ENCODE measurements around the gene PRKCB.

PRKCB gene

DNA sequence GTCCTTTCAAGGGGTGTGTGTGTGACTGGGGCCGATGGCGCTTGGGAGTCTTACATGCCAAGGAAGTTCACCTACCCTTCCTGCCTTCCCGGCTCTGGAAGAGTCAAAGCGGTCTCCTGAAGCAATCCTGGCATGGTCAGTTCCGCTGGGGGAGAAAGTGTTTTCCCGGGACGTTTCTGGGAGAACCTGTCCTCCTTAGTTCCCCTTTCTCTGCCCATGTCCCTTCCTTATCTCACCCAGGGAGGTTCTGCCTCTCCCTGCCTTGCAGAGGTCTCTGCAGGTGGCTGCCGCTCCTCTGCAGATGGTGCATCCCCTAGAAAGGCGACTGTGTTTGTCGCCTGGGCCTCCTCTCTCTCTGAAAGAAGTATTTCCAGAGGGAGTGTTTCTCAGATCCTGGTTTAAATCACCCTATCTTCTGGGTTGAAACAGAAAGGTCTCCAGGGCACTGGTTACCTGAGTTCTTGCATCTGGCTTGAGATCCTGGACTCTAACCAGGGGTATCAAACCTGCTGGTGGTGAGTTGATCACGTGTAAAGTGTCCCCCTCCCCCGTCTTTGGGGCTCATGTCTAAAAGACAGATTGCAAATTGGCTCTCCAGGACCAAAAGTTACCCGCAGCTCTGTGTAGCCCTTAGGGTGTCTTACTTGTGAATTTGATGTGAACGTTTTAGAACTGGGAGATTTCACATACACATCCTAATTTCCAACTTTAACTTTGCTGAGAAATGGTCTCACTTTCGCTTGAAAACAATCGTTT is 1.9 kb downstream of the PRKCB start:
- no peaks in the 10 kb centered on the region for H3K36me3 ChIP-seq (ENCODE audit: control insufficient read depth, insufficient read depth, low read length)
- H3K4me1 ChIP-seq (ENCODE audit: control insufficient read depth, insufficient read depth, low read length): peaks cover 4% of the 10 kb centered on the region
- H3K27me3 ChIP-seq (ENCODE audit: control insufficient read depth, insufficient read depth, low read length): peaks cover 33% of the 10 kb centered on the region
- H3K4me3 ChIP-seq (ENCODE audit: low read length): no peak overlapping the region
- no peak overlapping the region for H3K9ac ChIP-seq (ENCODE audit: low read length)
- no peaks in the 10 kb centered on the region for H3K9me3 ChIP-seq (ENCODE audit: control insufficient read depth, low read length)

DNA sequence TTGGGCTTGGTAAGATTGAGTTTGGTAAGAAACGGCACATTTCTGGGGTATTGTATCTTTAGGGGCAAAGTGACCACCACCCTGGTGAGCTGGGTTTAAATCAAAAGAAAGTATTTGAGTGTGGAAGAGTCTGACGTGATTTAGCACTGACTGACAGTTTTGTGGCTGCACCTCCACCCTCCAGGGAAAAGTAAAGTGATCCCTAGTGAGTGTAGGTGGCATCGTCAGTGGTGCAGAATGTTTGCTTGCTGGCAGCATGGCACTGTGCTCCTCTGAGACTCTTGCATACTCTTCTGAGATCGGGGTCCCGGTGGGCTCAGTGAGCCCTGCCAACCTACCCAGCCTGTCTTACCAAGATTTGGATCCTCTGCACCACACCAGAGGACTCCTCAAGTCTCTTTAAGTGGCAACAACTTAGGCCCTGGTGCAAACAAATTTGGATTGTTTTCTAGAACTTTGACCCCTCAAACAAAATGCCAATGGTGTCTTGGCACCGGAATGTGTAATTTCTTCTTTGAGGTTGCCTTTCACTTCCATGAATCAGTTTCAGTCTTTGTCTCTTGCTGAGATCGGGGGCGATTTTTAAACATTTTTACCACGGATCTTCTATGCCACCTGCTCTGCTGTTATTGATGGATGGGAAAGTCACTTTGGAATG is 2.8 kb downstream of the PRKCB start:
- Histone ChIP-seq H3K4me3 (ENCODE audit: low read length) (no peak overlapping the region), H3K9me3 (ENCODE audit: control insufficient read depth, low read length) (no peaks in the 10 kb centered on the region), H3K36me3 (ENCODE audit: control insufficient read depth, insufficient read depth, low read length) (no peaks in the 10 kb centered on the region), H3K4me1 (ENCODE audit: control insufficient read depth, insufficient read depth, low read length) (peaks cover 4% of the 10 kb centered on the region), H3K9ac (ENCODE audit: low read length) (no peak overlapping the region), H3K27me3 (ENCODE audit: control insufficient read depth, insufficient read depth, low read length) (peaks cover 33% of the 10 kb centered on the region)

DNA sequence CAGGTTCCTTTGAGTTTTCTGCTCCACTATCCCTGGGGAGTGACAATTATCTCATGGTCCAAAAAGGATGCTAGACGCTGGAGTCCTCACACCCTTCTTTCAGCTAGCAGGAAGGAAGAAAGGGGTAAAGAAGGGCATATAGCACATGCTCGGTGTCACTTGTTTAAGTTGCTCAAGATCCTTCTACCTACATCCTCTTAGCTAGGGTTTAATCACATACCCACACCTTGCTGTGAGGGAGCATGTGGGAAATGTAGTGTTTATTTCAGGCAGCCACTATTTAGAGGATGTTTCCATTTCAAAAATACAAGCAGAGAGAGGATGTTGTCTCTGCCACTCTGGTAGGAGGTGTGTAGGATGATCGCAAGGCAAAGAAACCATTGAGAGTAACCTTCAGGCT is 4.5 kb downstream of the PRKCB start:
- no peak overlapping the region for H3K9ac ChIP-seq (ENCODE audit: low read length)
- H3K27me3 ChIP-seq (ENCODE audit: control insufficient read depth, insufficient read depth, low read length): peaks cover 26% of the 10 kb centered on the region

DNA sequence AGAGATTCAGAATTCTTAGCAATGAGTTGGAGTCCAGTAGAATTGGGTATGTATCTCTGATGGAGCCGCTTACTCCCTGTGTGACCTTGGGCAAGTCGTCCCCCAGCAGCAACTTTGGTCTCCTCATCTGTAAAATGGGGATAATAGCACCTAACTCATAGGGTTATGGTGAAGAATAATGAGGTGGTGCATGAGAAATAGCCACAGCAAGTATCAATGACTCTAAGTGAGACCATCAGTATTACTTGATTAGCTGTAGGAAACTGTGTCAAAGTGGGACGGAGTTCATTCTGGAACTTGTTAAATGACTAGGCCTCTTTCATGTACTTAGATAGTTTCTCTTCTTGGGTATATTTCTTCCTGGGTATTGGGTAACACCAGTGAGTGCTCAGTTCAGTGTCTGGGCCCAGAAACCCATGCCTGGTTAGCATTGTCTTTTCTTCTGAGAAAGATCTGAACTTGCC is 6.4 kb downstream of the PRKCB start:
- H3K27me3 ChIP-seq (ENCODE audit: control insufficient read depth, insufficient read depth, low read length): peaks cover 16% of the 10 kb centered on the region
- H3K9ac ChIP-seq (ENCODE audit: low read length): no peak overlapping the region
- H3K4me3 ChIP-seq (ENCODE audit: low read length): no peak overlapping the region
- no peaks in the 10 kb centered on the region for H3K4me1 ChIP-seq (ENCODE audit: control insufficient read depth, insufficient read depth, low read length)
- H3K36me3 ChIP-seq (ENCODE audit: control insufficient read depth, insufficient read depth, low read length): no peaks in the 10 kb centered on the region
- H3K9me3 ChIP-seq (ENCODE audit: control insufficient read depth, low read length): no peaks in the 10 kb centered on the region

More for the DNA sequence above, 4.5 kb downstream of the PRKCB start:
- Histone ChIP-seq H3K4me1 (ENCODE audit: control insufficient read depth, insufficient read depth, low read length) (peaks cover 3% of the 10 kb centered on the region), H3K4me3 (ENCODE audit: low read length) (no peak overlapping the region), H3K9me3 (ENCODE audit: control insufficient read depth, low read length) (no peaks in the 10 kb centered on the region), H3K36me3 (ENCODE audit: control insufficient read depth, insufficient read depth, low read length) (no peaks in the 10 kb centered on the region)

DNA sequence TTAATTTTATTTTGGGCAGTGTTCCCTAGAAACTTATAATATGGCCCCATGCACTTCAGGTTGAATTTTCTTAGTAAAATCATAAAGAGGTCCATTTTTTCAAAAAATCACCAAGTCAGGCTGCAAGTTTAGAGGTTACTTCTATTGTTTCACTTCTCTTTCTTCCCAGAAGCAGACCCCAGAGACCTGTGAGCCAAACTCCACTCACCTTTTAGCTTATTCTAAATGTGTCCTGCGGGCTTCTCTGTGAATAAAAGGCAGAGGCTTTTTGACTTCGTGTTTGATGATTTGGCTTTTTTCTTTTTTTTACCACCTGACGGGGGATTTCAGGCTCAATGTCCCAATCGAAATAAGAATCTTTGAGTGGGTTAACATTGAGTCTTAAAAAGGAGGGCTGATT is 7.4 kb downstream of the PRKCB start:
- Histone ChIP-seq H3K27me3 (ENCODE audit: control insufficient read depth, insufficient read depth, low read length) (peaks cover 6% of the 10 kb centered on the region), H3K9ac (ENCODE audit: low read length) (no peak overlapping the region)

DNA sequence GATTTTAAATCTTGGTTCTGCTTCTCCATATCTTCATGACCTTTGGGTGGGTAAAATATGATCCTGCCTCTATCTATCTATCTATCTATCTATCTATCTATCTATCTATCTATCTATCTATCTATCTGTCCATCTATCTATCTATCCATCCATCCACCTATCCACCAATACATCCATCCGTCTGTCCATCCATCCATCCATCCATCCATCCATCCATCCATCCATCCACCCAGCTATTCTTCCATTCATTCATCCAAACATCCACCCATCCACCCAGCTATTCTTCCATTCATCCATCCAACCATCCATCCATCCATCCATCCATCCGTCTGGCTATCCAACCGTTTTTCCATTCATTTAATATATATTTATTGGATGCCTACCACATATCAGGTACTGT is 11.5 kb downstream of the PRKCB start:
- H3K9ac ChIP-seq (ENCODE audit: low read length): no peak overlapping the region
- H3K4me3 ChIP-seq (ENCODE audit: low read length): no peak overlapping the region
- H3K4me1 ChIP-seq (ENCODE audit: control insufficient read depth, insufficient read depth, low read length): no peaks in the 10 kb centered on the region
- no peaks in the 10 kb centered on the region for H3K36me3 ChIP-seq (ENCODE audit: control insufficient read depth, insufficient read depth, low read length)
- no peaks in the 10 kb centered on the region for H3K9me3 ChIP-seq (ENCODE audit: control insufficient read depth, low read length)
- no peaks in the 10 kb centered on the region for H3K27me3 ChIP-seq (ENCODE audit: control insufficient read depth, insufficient read depth, low read length)

More for the DNA sequence above, 7.4 kb downstream of the PRKCB start:
- Histone ChIP-seq H3K9me3 (ENCODE audit: control insufficient read depth, low read length) (no peaks in the 10 kb centered on the region), H3K4me1 (ENCODE audit: control insufficient read depth, insufficient read depth, low read length) (no peaks in the 10 kb centered on the region), H3K36me3 (ENCODE audit: control insufficient read depth, insufficient read depth, low read length) (no peaks in the 10 kb centered on the region), H3K4me3 (ENCODE audit: low read length) (no peak overlapping the region)

DNA sequence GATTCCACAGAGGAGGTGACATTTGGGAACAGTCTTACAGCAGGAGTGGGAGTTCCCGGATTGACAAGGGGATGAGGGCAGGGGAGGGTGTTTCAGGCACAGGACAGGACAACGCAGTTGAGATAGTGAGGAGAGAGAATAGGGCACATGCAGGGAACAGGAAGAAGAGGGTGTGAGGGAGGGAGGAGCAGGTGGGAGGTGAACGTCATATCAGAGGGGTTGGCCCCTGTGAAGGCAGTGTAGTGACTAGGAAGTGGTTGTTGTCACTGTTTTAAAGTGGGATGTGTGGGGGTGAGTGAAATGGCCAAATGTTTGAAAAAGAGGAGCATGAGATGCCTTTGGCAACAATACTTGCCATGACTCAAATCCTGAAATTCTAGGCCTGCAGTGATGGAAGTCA is 12.2 kb downstream of the PRKCB start:
- no peaks in the 10 kb centered on the region for H3K27me3 ChIP-seq (ENCODE audit: control insufficient read depth, insufficient read depth, low read length)
- H3K36me3 ChIP-seq (ENCODE audit: control insufficient read depth, insufficient read depth, low read length): no peaks in the 10 kb centered on the region
- H3K9ac ChIP-seq (ENCODE audit: low read length): no peak overlapping the region
- no peaks in the 10 kb centered on the region for H3K9me3 ChIP-seq (ENCODE audit: control insufficient read depth, low read length)
- no peak overlapping the region for H3K4me3 ChIP-seq (ENCODE audit: low read length)
- no peaks in the 10 kb centered on the region for H3K4me1 ChIP-seq (ENCODE audit: control insufficient read depth, insufficient read depth, low read length)

DNA sequence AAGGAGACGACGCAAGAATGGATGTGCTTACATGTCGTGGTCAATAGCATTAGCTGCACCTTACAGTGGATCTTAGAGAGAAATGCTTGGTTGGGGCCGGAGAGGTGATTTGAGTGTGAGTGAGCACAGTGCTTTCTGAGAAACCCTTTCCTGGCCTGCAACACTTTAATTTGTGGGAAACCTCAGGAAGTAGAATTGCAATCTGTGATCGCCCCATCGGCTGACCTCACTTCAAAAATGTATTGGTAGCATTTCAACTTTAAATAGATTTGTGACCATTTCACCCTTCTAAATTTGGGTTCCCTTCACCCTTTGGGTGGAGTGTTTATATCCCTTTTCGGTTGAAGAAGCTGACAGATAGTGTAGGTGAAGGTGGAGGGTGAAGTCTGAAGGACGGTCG is 13.2 kb downstream of the PRKCB start:
- no peaks in the 10 kb centered on the region for H3K36me3 ChIP-seq (ENCODE audit: control insufficient read depth, insufficient read depth, low read length)
- H3K4me1 ChIP-seq (ENCODE audit: control insufficient read depth, insufficient read depth, low read length): no peaks in the 10 kb centered on the region
- no peak overlapping the region for H3K4me3 ChIP-seq (ENCODE audit: low read length)
- H3K9me3 ChIP-seq (ENCODE audit: control insufficient read depth, low read length): no peaks in the 10 kb centered on the region
- no peak overlapping the region for H3K9ac ChIP-seq (ENCODE audit: low read length)
- H3K27me3 ChIP-seq (ENCODE audit: control insufficient read depth, insufficient read depth, low read length): no peaks in the 10 kb centered on the region

DNA sequence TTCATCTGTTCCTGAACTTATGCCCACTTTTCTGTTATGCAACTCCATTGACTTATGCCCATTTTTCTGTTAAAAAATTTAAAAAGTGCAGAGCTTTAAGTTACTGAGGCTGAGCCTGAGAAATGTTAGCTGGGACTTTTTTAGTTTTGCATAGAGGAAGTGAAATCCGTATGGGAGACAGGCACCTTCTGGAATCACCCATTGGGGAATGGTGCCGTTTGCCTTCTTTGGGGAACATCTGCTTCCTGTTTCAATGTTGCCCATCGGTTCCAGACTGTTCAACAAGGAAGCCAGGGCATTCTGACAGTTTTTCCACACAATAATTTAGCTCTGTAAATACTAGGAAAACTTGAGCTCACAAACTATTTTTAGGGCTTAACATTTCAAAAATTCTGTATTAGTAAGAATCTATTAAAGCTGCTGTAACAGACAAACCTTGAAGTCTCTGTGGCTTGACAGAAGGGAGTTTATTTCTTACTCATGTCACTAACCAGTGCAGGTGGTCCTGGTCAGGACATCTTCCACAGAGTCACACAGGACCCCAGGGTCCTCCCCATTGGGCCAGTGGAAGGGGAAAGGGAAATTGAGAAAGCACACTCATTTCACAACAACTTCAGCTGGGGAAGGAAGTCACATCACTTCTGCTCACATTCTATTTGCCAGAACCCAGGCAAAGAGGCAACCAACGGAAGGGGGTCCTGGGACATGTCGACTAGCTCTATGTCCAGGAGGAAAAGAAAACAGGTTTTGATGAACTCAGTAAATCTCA is 17.2 kb downstream of the PRKCB start:
- H3K9ac ChIP-seq (ENCODE audit: low read length): no peak overlapping the region
- H3K4me3 ChIP-seq (ENCODE audit: low read length): no peak overlapping the region
- no peaks in the 10 kb centered on the region for H3K9me3 ChIP-seq (ENCODE audit: control insufficient read depth, low read length)
- no peaks in the 10 kb centered on the region for H3K36me3 ChIP-seq (ENCODE audit: control insufficient read depth, insufficient read depth, low read length)
- no peaks in the 10 kb centered on the region for H3K4me1 ChIP-seq (ENCODE audit: control insufficient read depth, insufficient read depth, low read length)
- H3K27me3 ChIP-seq (ENCODE audit: control insufficient read depth, insufficient read depth, low read length): no peaks in the 10 kb centered on the region

DNA sequence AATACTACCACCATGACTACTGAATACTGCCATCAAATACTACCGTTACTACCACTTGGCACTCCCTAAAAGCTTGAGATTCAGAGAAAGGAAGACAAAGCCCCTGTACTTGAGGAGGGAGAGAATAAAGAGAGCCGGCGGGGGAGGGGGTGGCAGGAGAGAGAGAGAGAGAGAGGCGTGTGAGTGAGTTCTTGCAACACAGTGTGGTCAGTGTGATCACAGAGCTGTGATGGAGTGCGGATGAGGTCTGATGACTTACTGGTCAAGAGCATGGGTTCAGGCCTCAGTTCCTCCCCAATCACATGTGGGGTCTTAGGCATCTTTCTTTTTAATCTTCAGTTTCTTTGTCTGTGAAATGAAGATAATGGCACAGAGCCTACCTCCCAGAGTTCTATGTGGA is 19.2 kb downstream of the PRKCB start:
- Histone ChIP-seq H3K9me3 (ENCODE audit: control insufficient read depth, low read length) (no peaks in the 10 kb centered on the region), H3K4me3 (ENCODE audit: low read length) (no peak overlapping the region), H3K36me3 (ENCODE audit: control insufficient read depth, insufficient read depth, low read length) (no peaks in the 10 kb centered on the region), H3K27me3 (ENCODE audit: control insufficient read depth, insufficient read depth, low read length) (no peaks in the 10 kb centered on the region), H3K9ac (ENCODE audit: low read length) (no peak overlapping the region), H3K4me1 (ENCODE audit: control insufficient read depth, insufficient read depth, low read length) (no peaks in the 10 kb centered on the region)

DNA sequence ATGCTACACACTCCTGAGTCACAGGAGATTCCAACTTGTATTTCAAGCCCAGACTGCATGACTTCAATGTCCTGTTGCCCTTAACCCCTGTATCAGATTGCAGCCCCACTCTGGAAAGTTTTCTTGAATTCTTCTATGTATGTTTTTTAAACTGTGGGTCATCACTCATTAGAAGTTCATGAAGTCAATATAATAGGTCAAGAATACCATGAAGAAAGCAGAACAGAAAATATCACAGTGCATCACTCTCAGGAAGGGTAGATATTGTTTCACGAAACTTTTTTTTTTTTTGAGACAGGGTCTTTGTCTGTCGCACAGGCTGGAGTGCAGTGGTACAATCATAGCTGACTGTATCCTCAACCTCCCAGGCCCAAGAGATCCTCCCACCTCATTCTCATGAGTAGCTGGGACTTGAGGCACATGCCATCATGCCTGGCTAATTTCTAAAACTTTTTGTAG is 20.5 kb downstream of the PRKCB start:
- H3K4me3 ChIP-seq (ENCODE audit: low read length): no peak overlapping the region
- no peaks in the 10 kb centered on the region for H3K36me3 ChIP-seq (ENCODE audit: control insufficient read depth, insufficient read depth, low read length)
- H3K9ac ChIP-seq (ENCODE audit: low read length): no peak overlapping the region
- H3K27me3 ChIP-seq (ENCODE audit: control insufficient read depth, insufficient read depth, low read length): no peaks in the 10 kb centered on the region
- no peaks in the 10 kb centered on the region for H3K9me3 ChIP-seq (ENCODE audit: control insufficient read depth, low read length)
- H3K4me1 ChIP-seq (ENCODE audit: control insufficient read depth, insufficient read depth, low read length): no peaks in the 10 kb centered on the region
